GM10266 (cell line): ENCODE measurements around the gene MICAL2.

Source experiments
- DNase-seq: peaks from one replicate; pipeline ENCODE4 v3.0.0; 2012; ENCODE audit errors: extremely low spot score
- TF ChIP-seq, protein P1 (sequence below): IDR thresholded peaks from 2 replicates; pipeline ENCODE4 v1.5.1; 2012; ENCODE audit warnings: mild to moderate bottlenecking, low read depth; ENCODE audit not compliant: control insufficient read depth, insufficient read depth; ENCODE audit errors: missing control alignments

The MICAL2 gene

GRCh38 chr11:12279672-12280108, 169.3 kb downstream of the MICAL2 start:
- no peak for DNase-seq
- TF ChIP-seq, protein P1, sequence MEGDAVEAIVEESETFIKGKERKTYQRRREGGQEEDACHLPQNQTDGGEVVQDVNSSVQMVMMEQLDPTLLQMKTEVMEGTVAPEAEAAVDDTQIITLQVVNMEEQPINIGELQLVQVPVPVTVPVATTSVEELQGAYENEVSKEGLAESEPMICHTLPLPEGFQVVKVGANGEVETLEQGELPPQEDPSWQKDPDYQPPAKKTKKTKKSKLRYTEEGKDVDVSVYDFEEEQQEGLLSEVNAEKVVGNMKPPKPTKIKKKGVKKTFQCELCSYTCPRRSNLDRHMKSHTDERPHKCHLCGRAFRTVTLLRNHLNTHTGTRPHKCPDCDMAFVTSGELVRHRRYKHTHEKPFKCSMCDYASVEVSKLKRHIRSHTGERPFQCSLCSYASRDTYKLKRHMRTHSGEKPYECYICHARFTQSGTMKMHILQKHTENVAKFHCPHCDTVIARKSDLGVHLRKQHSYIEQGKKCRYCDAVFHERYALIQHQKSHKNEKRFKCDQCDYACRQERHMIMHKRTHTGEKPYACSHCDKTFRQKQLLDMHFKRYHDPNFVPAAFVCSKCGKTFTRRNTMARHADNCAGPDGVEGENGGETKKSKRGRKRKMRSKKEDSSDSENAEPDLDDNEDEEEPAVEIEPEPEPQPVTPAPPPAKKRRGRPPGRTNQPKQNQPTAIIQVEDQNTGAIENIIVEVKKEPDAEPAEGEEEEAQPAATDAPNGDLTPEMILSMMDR, result no peak

DNA sequence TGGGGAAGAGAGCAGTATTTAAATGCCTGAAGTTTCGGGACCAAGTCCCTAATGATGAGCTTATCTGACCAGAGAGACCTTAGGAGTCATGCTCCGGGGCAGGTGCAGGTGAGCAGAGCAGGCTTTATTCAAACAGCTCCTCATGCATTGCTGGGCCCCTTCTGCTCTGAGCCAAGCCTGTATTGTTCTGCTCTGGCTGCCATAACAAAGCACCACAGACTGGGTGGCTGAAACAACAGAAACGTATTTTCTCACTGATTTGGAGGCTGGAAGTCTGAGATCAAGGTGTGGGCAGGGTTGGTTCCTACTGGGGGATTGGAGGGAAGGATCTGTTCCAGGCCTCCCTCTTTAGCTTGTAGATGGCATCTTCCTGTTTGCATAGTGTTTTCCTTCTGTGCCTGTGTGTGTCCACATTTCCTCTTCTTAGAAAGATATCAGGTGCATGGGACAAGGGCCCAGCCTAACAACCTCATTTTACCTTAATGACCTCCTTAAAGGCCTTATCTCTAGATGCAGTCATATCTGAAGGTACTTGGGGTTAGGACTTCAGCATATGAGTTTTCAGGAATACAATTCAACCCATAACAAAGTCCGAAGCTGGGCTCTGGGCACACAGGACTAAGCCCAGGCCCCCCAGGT, 169.9 kb downstream of the MICAL2 start:
- TF ChIP-seq, protein P1, result no peak
- DNase-seq, result no peak

DNA sequence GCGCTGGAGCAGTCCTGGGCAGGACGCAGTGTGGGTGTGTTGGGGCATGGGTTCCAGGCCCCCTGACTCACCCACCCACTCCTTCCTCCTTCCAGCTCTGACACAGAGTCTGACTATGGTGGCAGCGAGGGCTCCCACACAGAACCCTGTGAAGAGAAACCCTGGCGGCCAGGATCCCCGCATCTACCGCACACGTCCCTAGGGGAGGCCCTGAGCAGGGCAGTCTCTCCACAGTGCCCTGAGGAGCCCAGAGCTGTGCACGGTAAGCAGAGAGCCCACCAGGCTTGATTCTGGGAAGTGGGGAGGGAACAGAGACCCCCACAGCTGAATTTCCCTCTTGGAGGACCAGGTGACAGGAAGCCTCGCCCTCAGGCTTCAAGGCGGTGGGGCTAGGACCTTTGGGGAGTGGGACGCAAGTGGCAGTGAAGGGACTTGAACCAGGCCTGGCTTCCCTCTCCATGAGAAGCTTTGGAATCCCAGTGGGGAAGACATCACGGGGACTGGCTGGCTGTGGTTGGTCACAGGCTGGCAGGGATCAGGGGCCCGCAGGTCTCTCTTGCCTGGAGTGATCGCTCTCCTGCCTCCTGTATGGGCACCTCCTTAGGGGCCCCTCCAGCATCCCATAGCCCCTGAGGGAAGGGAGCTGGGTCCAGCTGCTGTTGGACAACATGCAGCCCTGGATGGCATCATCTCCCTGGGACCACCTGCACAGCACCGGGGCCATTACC, 170.6 kb downstream of the MICAL2 start:
- DNase-seq, result no peak
- TF ChIP-seq, protein P1, result no peak

GRCh38 chr11:12281571-12282478, 171.4 kb downstream of the MICAL2 start:
- DNase-seq, result peak; percentile 78
- TF ChIP-seq, protein P1, result peak; percentile 95

GRCh38 chr11:12282676-12283075, 172.3 kb downstream of the MICAL2 start:
- no peak for DNase-seq

DNA sequence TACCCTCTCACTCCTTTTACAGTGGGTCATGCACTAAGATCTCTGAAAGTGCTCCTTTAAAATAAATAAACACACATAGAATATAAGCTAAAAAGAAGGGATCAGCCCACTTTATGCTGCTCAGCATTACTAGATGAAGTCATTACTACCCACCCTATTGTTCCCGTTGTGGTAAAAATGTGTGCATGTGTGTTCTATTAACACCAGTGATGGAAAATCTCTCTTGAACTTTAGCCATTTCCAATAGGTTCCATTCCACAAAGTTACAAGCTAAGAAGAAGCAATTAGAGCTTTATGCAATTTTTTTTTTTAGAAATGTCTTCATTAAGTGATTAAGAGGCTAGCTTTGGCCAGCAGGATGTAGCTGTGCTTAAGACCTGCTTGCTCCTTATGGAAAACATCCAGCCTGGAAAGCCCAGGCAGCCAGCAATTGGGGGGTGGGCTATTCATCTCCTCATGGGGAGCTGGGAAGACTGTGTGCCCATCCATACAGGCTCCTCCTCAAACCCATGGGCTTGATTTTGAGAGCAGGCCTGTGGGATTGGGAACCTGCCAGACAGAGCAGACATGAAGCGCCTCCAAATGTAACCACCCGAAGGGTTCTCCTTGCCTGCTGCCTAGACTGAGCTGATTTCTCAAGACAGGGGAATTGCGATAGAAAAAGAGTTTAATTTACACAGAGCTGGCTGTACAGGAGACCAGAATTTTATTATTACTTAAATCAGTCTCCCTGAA, 174.1 kb downstream of the MICAL2 start:
- DNase-seq, result no peak
- TF ChIP-seq, protein P1, result no peak

More at GRCh38 chr11:12282676-12283075, 172.3 kb downstream of the MICAL2 start:
- TF ChIP-seq, protein P1, result no peak
